Peyer's patch (tissue), 4 donors: ENCODE results near the gene GFI1.

Experiments
- POLR2A ChIP-seq, 2 donors: fragments of 450-650 bp; IDR thresholded peaks; one replicate each; pipeline ENCODE4 v1.5.1; 2017; ENCODE audit warnings: antibody characterized with exemption in 2 of 2, mild to moderate bottlenecking in 2 of 2, moderate library complexity in 2 of 2
- TF ChIP-seq, protein P1 (sequence below), 6 experiments: fragments of 450-650 bp in 4 of 6; fragments of 200-600 bp in 2 of 6; sonication (generic) in 1 of 6; IDR thresholded peaks; one replicate each; pipeline ENCODE4 v1.5.1; 2017 to 2019; ENCODE audit warnings: antibody characterized with exemption in 6 of 6, mild to moderate bottlenecking in 3 of 6, moderate library complexity in 1 of 6

DNA sequence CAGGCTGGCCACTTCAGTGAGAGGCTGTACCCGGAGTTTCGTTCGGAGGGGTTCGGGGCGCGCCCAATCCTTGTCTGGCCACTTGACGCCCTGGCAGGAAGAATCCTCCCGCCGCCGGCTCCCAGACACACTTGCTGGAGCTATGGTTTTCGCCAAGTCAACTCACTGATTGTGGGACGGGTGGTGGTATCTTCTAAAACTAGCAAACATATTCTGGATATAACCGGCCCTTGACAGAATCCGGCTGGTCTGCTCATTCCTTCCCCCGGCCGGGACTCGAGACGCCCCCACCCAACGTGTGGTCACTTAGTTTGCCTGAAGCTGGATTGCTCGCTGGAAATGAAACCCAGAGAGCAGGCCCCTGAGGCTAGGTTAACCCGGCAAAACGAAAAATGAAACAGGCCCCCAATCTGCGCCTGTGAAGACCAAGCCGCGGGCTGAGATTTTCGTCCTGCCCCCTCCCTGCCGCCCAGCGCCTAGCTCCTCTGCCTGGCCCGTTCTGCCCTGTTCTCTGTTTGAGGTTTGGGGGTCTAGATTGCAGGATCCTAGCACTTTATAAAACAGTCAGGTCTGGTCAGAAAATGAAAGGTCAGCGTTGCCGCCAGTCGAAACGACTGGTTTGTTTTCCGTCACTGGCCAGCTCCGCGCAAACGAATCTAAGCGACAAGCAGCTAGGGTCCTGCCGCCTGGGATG is 4.6 kb downstream of the GFI1 start:
- TF ChIP-seq, protein P1, sequence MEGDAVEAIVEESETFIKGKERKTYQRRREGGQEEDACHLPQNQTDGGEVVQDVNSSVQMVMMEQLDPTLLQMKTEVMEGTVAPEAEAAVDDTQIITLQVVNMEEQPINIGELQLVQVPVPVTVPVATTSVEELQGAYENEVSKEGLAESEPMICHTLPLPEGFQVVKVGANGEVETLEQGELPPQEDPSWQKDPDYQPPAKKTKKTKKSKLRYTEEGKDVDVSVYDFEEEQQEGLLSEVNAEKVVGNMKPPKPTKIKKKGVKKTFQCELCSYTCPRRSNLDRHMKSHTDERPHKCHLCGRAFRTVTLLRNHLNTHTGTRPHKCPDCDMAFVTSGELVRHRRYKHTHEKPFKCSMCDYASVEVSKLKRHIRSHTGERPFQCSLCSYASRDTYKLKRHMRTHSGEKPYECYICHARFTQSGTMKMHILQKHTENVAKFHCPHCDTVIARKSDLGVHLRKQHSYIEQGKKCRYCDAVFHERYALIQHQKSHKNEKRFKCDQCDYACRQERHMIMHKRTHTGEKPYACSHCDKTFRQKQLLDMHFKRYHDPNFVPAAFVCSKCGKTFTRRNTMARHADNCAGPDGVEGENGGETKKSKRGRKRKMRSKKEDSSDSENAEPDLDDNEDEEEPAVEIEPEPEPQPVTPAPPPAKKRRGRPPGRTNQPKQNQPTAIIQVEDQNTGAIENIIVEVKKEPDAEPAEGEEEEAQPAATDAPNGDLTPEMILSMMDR (IDR thresholded peaks at IDR 0.05) = no peak
- no peak for TF ChIP-seq POLR2A (IDR thresholded peaks at IDR 0.05)
